WTC11 (cell line): ENCODE results near the gene TDRD9. TPM values are rescaled to one million over a fixed set of nuclear protein-coding genes. Genes with fewer than 3 reads are reported as not detected.

Experiments
- ATAC-seq: fragments of 200-7000 bp; cut with Tn5 transposase; 2 replicates; pipeline ENCODE4 v1.10.0; 2021; ENCODE audit warnings: mild to moderate bottlenecking, moderate library complexity
- CTCF ChIA-PET: fragments of 300-600 bp; sonication (Branson Sonifier 250); formaldehyde crosslinking; loops from one replicate; lab custom pipeline; 2021; ENCODE audit warnings: antibody characterized with exemption; lab: Charles Lee
- POLR2A ChIA-PET: fragments of 350-600 bp; sonication (Branson Sonifier 250); formaldehyde crosslinking; loops from one replicate; lab custom pipeline; 2021; ENCODE audit warnings: antibody characterized with exemption; lab: Charles Lee
- DNase-seq: peaks from one replicate; pipeline ENCODE4 v3.0.0; 2021; ENCODE audit warnings: low spot score
- H3K27ac Mint-ChIP-seq: 2 replicates; pipeline ENCODE4 v1.8.0; 2021; ENCODE audit warnings: mixed read lengths
- H3K27me3 Mint-ChIP-seq: 2 replicates; pipeline ENCODE4 v1.8.0; 2021; ENCODE audit warnings: low read depth, mild to moderate bottlenecking, moderate library complexity, mixed read lengths
- H3K36me3 Mint-ChIP-seq: 2 replicates; pipeline ENCODE4 v1.8.0; 2021; ENCODE audit warnings: mixed read lengths
- H3K4me1 Mint-ChIP-seq: 2 replicates; pipeline ENCODE4 v1.8.0; 2022; ENCODE audit warnings: mixed read lengths
- H3K4me3 Mint-ChIP-seq: 2 replicates; pipeline ENCODE4 v1.8.0; 2021; ENCODE audit warnings: mild to moderate bottlenecking, moderate library complexity, mixed read lengths
- H3K9me3 Mint-ChIP-seq: 2 replicates; pipeline ENCODE4 v1.8.0; 2021; ENCODE audit warnings: mixed read lengths
- GABPB1 ChIP-seq: sonication (generic); formaldehyde crosslinking; IDR thresholded peaks from 2 replicates; pipeline ENCODE4 v1.8.1; 2023; ENCODE audit warnings: mild to moderate bottlenecking, missing genetic modification reagents
- GTF2I ChIP-seq: fragments of 250-450 bp; sonication (Bioruptor Pico); conservative IDR thresholded peaks from 2 replicates; pipeline ENCODE4 v1.4.0; 2021; ENCODE audit warnings: mild to moderate bottlenecking
- IRF2 ChIP-seq: sonication (generic); formaldehyde crosslinking; IDR thresholded peaks from 2 replicates; pipeline ENCODE4 v1.8.0; 2022; ENCODE audit warnings: low read depth, missing genetic modification reagents, borderline replicate concordance
- JAZF1 ChIP-seq: fragments of 250-450 bp; sonication (Bioruptor Pico); IDR thresholded peaks from 2 replicates; pipeline ENCODE4 v1.9.0; 2021; ENCODE audit warnings: moderate library complexity, mild to moderate bottlenecking, inconsistent platforms
- MXD4 ChIP-seq: fragments of 250-450 bp; sonication (Bioruptor Pico); IDR thresholded peaks from 2 replicates; pipeline ENCODE4 v1.8.0; 2021; ENCODE audit warnings: mild to moderate bottlenecking, moderate library complexity, borderline replicate concordance
- MYBL2 ChIP-seq: sonication (generic); formaldehyde crosslinking; IDR thresholded peaks from 2 replicates; pipeline ENCODE4 v1.8.1; 2023; ENCODE audit warnings: mild to moderate bottlenecking, moderate library complexity, missing genetic modification reagents
- NFE2L1 ChIP-seq: sonication (generic); formaldehyde crosslinking; IDR thresholded peaks from 2 replicates; pipeline ENCODE4 v1.8.1; 2023; ENCODE audit warnings: missing genetic modification reagents
- NR2C2 ChIP-seq: sonication (generic); formaldehyde crosslinking; IDR thresholded peaks from 2 replicates; pipeline ENCODE4 v1.8.0; 2022; ENCODE audit warnings: mild to moderate bottlenecking, missing genetic modification reagents
- OVOL2 ChIP-seq: fragments of 250-450 bp; sonication (Bioruptor Pico); IDR thresholded peaks from 2 replicates; pipeline ENCODE4 v1.9.0; 2021; ENCODE audit warnings: mild to moderate bottlenecking, borderline replicate concordance
- SMAD3 ChIP-seq: sonication (generic); formaldehyde crosslinking; IDR thresholded peaks from 2 replicates; pipeline ENCODE4 v1.8.0; 2022; ENCODE audit warnings: missing genetic modification reagents, mild to moderate bottlenecking, borderline replicate concordance
- SMAD4 ChIP-seq: sonication (generic); formaldehyde crosslinking; IDR thresholded peaks from 2 replicates; pipeline ENCODE4 v1.8.0; 2022; ENCODE audit warnings: mild to moderate bottlenecking, missing genetic modification reagents
- SOX15 ChIP-seq: fragments of 250-450 bp; sonication (Bioruptor Pico); IDR thresholded peaks from 2 replicates; pipeline ENCODE4 v1.9.0; 2021; ENCODE audit warnings: mild to moderate bottlenecking
- TEAD4 ChIP-seq: sonication (generic); formaldehyde crosslinking; IDR thresholded peaks from 2 replicates; pipeline ENCODE4 v1.8.0; 2022; ENCODE audit warnings: mild to moderate bottlenecking, missing genetic modification reagents
- ZBTB21 ChIP-seq: sonication (generic); formaldehyde crosslinking; IDR thresholded peaks from 2 replicates; pipeline ENCODE4 v1.8.1; 2023; ENCODE audit warnings: mild to moderate bottlenecking, missing genetic modification reagents, borderline replicate concordance
- ZNF121 ChIP-seq: sonication (generic); formaldehyde crosslinking; IDR thresholded peaks from 2 replicates; pipeline ENCODE4 v1.8.0; 2023; ENCODE audit warnings: missing genetic modification reagents
- ZNF396 ChIP-seq: fragments of 250-450 bp; sonication (Bioruptor Pico); IDR thresholded peaks from 2 replicates; pipeline ENCODE4 v1.8.0; 2021; ENCODE audit warnings: mild to moderate bottlenecking, moderate library complexity, borderline replicate concordance
- total RNA-seq: library from RNA; stranded (reverse); gene quantifications from 3 replicates; pipeline ENCODE4 v1.2.3, GENCODE V29; 2021
- TF ChIP-seq, protein P1 (sequence below): fragments of 200-600 bp; IDR thresholded peaks from 2 replicates; pipeline ENCODE4 v1.8.0; 2022; ENCODE audit warnings: antibody characterized with exemption
- TF ChIP-seq, protein P2 (sequence below): fragments of 250-450 bp; sonication (Bioruptor Pico); IDR thresholded peaks from 2 replicates; pipeline ENCODE4 v1.9.0; 2021; ENCODE audit warnings: mild to moderate bottlenecking
- TF ChIP-seq, protein P3 (sequence below): sonication (generic); formaldehyde crosslinking; IDR thresholded peaks from 2 replicates; pipeline ENCODE4 v1.8.1; 2022; ENCODE audit warnings: low read depth, missing genetic modification reagents, borderline replicate concordance
- TF ChIP-seq, protein P4 (sequence below): sonication (generic); formaldehyde crosslinking; IDR thresholded peaks from 2 replicates; pipeline ENCODE4 v1.8.0; 2023; ENCODE audit warnings: mild to moderate bottlenecking, missing genetic modification reagents
- TF ChIP-seq, protein P5 (sequence below): sonication (generic); formaldehyde crosslinking; IDR thresholded peaks from 2 replicates; pipeline ENCODE4 v1.8.1; 2022; ENCODE audit warnings: mild to moderate bottlenecking, moderate library complexity, missing genetic modification reagents

TDRD9 gene
- total RNA-seq, 1 experiment from 2014 or later: 0.17 TPM

DNA sequence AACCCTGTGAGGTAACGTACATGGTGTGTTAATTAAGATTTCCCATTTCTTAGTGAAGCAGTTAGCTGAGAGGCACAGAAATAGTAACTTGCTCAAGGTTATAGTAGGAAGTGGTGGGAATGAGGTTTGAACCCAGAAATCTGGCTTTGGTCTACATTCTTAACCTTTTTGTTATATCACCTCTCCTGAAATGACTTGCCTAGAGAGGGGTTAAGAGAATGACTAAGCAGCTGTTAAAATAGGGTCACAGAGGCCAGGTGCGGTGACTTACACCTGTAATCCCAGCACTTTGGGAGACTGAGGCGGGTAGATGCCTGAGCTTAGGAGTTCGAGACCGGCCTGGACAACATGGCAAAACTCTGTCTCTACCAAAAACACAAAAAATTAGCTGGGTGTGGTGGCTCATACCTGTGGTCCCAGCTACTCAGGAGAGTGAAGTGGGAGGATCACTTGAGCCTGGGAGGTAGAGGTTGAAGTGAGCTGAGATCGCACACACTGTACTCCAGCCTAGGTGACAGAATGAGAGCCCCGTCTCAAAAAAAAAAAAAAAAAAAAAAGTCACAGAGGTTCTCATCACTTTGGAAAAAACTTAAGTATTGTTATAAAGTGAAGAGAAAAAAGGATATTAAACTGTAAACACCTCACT, 71.7 kb downstream of the TDRD9 start (continued):
- TF ChIP-seq SMAD4: no peak
- TF ChIP-seq SOX15 (CRISPR knock-in tag): no peak
- TF ChIP-seq SMAD3: no peak

DNA sequence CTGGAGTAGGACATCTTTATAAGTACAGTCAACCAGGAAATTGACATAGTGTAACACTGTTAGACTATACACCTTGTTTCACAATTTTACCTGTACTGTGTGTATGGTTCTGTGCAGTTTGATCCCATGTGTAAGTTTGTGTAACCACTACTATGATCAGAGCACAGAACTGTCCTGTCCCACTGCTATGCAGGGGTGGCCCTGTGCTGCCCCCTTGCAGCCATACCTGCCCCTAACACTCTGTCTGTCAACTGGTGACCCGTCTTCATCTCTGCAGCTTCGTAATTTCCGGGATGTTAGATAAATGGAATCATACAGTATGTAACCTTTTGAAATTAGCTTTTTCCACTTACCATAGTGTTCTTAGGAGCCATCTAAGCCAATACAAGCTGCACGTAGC, 72.7 kb downstream of the TDRD9 start:
- DNase-seq (peak; percentile 54), ATAC-seq (peak; percentile 93)
- Mint-ChIP-seq H3K27me3 (no peaks in the 10 kb centered on the region; the same call in 1 of the 2 replicates), H3K4me1 (no peaks in the 10 kb centered on the region), H3K4me3 (no peak overlapping the region), H3K36me3 (no peaks in the 10 kb centered on the region), H3K9me3 (no peaks in the 10 kb centered on the region), H3K27ac (no peak overlapping the region)
- ChIA-PET CTCF (interaction anchor here (0.6 to 2.3 kb wide), 9 partner anchors 12 to 192 kb away, joined by 3 to 8 read pairs (median 4); partner anchors contain the start of gene RD3L), POLR2A (no interaction called here)
- TF ChIP-seq ZNF121 (peak; percentile 96), MXD4 (CRISPR knock-in tag) (no peak)
- TF ChIP-seq, protein P1, sequence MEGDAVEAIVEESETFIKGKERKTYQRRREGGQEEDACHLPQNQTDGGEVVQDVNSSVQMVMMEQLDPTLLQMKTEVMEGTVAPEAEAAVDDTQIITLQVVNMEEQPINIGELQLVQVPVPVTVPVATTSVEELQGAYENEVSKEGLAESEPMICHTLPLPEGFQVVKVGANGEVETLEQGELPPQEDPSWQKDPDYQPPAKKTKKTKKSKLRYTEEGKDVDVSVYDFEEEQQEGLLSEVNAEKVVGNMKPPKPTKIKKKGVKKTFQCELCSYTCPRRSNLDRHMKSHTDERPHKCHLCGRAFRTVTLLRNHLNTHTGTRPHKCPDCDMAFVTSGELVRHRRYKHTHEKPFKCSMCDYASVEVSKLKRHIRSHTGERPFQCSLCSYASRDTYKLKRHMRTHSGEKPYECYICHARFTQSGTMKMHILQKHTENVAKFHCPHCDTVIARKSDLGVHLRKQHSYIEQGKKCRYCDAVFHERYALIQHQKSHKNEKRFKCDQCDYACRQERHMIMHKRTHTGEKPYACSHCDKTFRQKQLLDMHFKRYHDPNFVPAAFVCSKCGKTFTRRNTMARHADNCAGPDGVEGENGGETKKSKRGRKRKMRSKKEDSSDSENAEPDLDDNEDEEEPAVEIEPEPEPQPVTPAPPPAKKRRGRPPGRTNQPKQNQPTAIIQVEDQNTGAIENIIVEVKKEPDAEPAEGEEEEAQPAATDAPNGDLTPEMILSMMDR: peak; percentile 62; the same call in 1 of the 2 replicates

DNA sequence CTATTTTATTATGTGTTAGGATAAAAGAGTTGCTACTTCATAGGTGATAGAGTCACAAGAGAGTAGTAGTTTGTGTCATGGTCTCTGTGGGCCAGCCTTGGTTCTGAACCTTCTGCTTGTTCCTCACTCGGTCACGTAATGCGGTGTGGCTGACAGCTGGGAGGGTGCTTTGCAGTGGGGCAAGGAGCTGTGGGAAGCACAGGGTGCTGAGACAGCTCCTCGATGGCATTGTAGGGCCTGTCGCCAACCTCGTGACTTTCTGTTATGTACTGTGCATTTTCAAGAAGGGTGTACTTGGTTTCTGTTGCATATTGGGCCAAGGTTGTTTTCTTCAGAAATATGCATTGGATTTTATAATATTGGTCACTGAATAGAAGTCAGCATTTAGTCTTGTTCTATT, 75.4 kb downstream of the TDRD9 start:
- H3K36me3 Mint-ChIP-seq: no peaks in the 10 kb centered on the region
- ChIA-PET POLR2A (no interaction called here), CTCF (interaction anchor here (0.6 to 1.0 kb wide), 2 partner anchors 15 to 106 kb away, joined by 3 read pairs; no protein-coding TSS in a partner anchor)
- DNase-seq: no peak
- ATAC-seq: no peak
- no peak for TF ChIP-seq IRF2
- TF ChIP-seq MYBL2 (CRISPR knock-in tag): no peak
- no peak for TF ChIP-seq NR2C2 (CRISPR knock-in tag)
- no peak for TF ChIP-seq TEAD4 (CRISPR knock-in tag)
- no peak for TF ChIP-seq JAZF1
- TF ChIP-seq ZBTB21 (CRISPR knock-in tag): no peak
- TF ChIP-seq ZNF121: no peak
- TF ChIP-seq OVOL2 (CRISPR knock-in tag): no peak
- TF ChIP-seq SMAD3: no peak
- TF ChIP-seq GABPB1: no peak
- TF ChIP-seq, protein P2, sequence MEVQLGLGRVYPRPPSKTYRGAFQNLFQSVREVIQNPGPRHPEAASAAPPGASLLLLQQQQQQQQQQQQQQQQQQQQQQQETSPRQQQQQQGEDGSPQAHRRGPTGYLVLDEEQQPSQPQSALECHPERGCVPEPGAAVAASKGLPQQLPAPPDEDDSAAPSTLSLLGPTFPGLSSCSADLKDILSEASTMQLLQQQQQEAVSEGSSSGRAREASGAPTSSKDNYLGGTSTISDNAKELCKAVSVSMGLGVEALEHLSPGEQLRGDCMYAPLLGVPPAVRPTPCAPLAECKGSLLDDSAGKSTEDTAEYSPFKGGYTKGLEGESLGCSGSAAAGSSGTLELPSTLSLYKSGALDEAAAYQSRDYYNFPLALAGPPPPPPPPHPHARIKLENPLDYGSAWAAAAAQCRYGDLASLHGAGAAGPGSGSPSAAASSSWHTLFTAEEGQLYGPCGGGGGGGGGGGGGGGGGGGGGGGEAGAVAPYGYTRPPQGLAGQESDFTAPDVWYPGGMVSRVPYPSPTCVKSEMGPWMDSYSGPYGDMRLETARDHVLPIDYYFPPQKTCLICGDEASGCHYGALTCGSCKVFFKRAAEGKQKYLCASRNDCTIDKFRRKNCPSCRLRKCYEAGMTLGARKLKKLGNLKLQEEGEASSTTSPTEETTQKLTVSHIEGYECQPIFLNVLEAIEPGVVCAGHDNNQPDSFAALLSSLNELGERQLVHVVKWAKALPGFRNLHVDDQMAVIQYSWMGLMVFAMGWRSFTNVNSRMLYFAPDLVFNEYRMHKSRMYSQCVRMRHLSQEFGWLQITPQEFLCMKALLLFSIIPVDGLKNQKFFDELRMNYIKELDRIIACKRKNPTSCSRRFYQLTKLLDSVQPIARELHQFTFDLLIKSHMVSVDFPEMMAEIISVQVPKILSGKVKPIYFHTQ (CRISPR knock-in tag): no peak
- no peaks in the 10 kb centered on the region; the same call in 1 of the 2 replicates for H3K27me3 Mint-ChIP-seq
- no peaks in the 10 kb centered on the region for H3K4me1 Mint-ChIP-seq
- no peak overlapping the region for H3K4me3 Mint-ChIP-seq
- H3K9me3 Mint-ChIP-seq: no peaks in the 10 kb centered on the region
- no peak overlapping the region for H3K27ac Mint-ChIP-seq

DNA sequence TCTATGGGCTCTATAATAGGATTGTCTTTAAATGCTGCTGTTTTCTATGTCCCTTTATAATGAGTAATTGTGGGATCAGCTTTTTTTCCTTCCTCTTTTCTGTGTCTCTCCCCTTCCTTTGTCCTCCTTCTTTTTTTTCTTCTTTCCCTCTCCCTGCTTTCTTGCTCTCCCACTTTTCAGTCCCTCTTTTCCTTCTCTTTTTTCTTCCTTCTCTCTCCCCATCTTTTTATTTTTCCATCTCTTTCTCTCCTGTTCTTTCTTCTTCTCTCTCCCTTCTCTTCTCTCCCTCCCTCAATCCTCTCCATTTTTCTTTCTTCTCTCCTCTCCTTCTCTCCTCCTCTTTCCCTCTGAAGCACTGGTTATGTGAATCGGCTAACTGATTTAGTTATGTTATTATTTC, 76.6 kb downstream of the TDRD9 start:
- H3K4me1 Mint-ChIP-seq: no peaks in the 10 kb centered on the region
- no peaks in the 10 kb centered on the region for H3K36me3 Mint-ChIP-seq
- H3K27ac Mint-ChIP-seq: no peak overlapping the region
- no peaks in the 10 kb centered on the region for H3K9me3 Mint-ChIP-seq
- POLR2A ChIA-PET: no interaction called here
- no peak for DNase-seq
- CTCF ChIA-PET: no interaction called here
- H3K4me3 Mint-ChIP-seq: no peak overlapping the region
- ATAC-seq: no peak
- no peaks in the 10 kb centered on the region; the same call in 1 of the 2 replicates for H3K27me3 Mint-ChIP-seq
- TF ChIP-seq NFE2L1 (CRISPR knock-in tag) (no peak), ZNF396 (CRISPR knock-in tag) (no peak), NR2C2 (CRISPR knock-in tag) (no peak), GTF2I (CRISPR knock-in tag) (no peak)
- TF ChIP-seq, protein P3, sequence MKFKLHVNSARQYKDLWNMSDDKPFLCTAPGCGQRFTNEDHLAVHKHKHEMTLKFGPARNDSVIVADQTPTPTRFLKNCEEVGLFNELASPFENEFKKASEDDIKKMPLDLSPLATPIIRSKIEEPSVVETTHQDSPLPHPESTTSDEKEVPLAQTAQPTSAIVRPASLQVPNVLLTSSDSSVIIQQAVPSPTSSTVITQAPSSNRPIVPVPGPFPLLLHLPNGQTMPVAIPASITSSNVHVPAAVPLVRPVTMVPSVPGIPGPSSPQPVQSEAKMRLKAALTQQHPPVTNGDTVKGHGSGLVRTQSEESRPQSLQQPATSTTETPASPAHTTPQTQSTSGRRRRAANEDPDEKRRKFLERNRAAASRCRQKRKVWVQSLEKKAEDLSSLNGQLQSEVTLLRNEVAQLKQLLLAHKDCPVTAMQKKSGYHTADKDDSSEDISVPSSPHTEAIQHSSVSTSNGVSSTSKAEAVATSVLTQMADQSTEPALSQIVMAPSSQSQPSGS (CRISPR knock-in tag): no peak
- TF ChIP-seq, protein P4, sequence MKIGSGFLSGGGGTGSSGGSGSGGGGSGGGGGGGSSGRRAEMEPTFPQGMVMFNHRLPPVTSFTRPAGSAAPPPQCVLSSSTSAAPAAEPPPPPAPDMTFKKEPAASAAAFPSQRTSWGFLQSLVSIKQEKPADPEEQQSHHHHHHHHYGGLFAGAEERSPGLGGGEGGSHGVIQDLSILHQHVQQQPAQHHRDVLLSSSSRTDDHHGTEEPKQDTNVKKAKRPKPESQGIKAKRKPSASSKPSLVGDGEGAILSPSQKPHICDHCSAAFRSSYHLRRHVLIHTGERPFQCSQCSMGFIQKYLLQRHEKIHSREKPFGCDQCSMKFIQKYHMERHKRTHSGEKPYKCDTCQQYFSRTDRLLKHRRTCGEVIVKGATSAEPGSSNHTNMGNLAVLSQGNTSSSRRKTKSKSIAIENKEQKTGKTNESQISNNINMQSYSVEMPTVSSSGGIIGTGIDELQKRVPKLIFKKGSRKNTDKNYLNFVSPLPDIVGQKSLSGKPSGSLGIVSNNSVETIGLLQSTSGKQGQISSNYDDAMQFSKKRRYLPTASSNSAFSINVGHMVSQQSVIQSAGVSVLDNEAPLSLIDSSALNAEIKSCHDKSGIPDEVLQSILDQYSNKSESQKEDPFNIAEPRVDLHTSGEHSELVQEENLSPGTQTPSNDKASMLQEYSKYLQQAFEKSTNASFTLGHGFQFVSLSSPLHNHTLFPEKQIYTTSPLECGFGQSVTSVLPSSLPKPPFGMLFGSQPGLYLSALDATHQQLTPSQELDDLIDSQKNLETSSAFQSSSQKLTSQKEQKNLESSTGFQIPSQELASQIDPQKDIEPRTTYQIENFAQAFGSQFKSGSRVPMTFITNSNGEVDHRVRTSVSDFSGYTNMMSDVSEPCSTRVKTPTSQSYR: no peak
- TF ChIP-seq, protein P5, sequence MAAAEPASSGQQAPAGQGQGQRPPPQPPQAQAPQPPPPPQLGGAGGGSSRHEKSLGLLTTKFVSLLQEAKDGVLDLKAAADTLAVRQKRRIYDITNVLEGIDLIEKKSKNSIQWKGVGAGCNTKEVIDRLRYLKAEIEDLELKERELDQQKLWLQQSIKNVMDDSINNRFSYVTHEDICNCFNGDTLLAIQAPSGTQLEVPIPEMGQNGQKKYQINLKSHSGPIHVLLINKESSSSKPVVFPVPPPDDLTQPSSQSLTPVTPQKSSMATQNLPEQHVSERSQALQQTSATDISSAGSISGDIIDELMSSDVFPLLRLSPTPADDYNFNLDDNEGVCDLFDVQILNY (CRISPR knock-in tag): no peak
